GM10266 (cell line): ENCODE results near the gene ST7.

Experiments used
- DNase-seq: peaks from one replicate; pipeline ENCODE4 v3.0.0; 2012; ENCODE audit errors: extremely low spot score
- TF ChIP-seq, protein P1 (sequence below): IDR thresholded peaks from 2 replicates; pipeline ENCODE4 v1.5.1; 2012; ENCODE audit warnings: mild to moderate bottlenecking, low read depth; ENCODE audit not compliant: control insufficient read depth, insufficient read depth; ENCODE audit errors: missing control alignments

ST7 gene

DNA sequence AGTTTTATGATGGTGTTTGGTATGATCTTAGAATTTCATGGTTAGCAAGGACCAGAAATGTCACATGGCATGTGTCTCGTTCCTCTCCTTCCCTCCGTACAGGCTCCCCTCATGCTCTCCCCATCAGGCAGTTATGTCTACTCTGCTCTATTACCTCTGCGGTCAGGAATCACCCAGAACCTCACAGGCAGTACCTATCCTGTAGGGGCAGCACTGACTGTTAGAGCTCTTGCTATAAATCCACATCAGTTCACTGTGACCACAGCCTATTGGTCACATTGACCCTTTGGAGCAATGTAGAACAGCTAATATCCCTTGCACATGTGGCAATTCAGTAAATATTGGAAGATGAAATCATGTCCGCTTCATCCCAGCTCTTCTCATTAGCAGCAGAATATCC lies 217.8 kb downstream of the ST7 start:
- TF ChIP-seq, protein P1, sequence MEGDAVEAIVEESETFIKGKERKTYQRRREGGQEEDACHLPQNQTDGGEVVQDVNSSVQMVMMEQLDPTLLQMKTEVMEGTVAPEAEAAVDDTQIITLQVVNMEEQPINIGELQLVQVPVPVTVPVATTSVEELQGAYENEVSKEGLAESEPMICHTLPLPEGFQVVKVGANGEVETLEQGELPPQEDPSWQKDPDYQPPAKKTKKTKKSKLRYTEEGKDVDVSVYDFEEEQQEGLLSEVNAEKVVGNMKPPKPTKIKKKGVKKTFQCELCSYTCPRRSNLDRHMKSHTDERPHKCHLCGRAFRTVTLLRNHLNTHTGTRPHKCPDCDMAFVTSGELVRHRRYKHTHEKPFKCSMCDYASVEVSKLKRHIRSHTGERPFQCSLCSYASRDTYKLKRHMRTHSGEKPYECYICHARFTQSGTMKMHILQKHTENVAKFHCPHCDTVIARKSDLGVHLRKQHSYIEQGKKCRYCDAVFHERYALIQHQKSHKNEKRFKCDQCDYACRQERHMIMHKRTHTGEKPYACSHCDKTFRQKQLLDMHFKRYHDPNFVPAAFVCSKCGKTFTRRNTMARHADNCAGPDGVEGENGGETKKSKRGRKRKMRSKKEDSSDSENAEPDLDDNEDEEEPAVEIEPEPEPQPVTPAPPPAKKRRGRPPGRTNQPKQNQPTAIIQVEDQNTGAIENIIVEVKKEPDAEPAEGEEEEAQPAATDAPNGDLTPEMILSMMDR = no peak
- no peak for DNase-seq

DNA sequence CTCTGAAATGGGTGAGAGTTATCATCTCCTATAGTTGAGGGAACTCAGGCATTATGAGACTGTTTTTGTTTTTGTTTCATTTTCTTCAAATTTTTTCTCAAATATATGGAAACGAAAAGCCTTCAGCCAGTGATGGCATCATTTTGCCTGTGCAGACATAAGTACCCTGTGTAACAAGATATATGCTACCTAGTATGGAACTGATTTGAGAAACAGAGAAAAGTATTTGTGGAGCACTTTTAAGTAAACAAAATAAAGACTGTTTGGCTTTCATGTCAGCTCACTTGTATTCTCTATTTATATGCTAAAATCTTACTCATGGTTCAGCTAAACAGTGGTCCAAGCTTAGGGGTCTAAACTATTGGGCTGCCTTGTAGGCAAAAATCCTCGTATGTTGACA lies 219.0 kb downstream of the ST7 start:
- TF ChIP-seq, protein P1 = no peak

DNA sequence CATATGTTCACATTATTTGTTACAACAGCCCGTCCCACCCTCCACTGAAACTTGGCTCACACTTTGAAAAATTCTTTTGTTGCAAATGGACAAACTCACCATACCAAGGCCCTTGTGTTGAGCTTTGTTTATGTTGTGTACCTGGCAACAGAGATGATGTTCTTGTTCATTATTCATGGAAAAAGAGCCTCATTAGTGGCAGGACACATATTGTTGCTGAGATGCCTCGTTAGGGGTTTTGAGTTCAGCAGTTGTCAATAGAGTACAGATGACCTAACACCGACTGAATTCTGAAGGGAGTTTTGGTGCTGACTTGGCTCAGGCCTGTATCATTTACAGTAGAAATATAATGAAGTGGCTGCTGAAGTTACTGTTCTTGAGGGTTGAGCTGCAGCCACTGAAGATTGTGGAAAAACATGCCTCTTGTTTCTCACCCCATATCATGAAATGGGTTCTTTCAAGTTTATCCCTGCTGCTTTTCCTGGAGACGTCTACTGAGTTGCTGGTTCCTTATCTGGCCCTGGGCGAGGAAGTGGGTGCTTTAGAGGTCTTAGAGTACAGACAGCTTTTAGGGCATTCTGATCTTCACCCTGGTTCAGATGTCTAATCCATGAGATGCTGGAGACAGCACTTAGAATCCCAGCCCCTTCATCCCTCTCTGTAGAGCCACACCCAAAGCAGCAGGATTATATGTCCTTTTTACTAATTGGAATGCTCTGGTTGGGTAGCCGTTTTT lies 219.9 kb downstream of the ST7 start:
- no peak for DNase-seq
- TF ChIP-seq, protein P1 = no peak

More for the DNA sequence above, 219.0 kb downstream of the ST7 start:
- no peak for DNase-seq

DNA sequence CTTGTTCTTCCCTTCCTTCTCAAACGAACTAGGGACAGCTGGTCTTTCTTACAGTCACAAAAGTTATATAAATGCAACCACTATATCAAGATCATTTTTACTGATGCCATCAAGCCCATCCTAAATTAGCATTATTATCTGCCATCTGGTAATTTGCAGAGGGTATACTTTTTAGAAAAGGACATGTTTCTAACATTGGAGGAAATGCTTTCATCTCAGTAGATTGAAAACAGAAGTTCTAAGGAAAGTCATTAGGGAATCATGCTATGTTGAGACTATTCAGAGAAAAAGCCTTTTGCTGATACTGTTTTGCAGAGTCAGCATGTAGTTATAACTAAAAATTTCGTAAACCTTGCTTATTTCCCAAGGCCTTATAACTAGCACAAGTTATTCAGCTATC lies 222.9 kb downstream of the ST7 start:
- TF ChIP-seq, protein P1 = no peak

DNA sequence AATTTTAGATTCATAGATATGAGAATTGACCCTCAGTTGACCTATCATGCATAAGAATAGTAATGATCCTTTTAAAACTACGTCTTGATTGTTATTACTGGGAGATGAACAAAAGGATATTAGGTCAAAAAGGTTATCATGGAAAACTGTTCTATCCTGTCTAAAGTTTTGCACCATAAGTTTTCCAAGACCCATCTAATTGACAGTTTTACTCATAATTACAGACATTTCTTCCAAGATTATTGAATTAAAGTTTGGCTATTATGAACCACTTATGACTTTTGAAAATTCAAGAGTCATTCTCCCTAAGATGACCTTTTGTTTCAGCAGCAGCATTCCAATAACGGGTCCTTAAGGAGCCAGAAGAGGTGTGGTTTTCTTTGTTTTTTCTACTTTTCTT lies 225.3 kb downstream of the ST7 start:
- TF ChIP-seq, protein P1 = no peak
- DNase-seq = no peak

More for the DNA sequence above, 222.9 kb downstream of the ST7 start:
- DNase-seq = no peak

DNA sequence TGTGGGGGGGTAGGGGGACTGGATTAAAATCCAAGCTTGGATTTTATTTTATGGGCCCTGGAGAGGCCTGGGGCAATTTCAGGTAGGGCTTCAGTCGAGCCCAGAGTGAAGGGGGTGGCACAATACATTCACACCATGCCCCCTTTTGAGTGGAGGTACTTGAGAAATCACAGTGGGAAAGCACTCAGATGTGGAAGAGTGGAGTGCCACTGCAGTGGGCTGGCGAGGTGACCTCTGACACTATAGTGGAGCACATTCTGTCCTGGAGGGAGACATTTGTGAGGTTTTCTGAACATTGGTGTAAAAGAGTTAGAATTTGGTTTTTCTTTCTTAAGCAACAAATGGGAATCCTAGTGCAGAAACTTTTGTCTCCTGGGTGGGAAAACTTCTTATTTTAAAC lies 226.4 kb downstream of the ST7 start:
- TF ChIP-seq, protein P1 = no peak
- no peak for DNase-seq

DNA sequence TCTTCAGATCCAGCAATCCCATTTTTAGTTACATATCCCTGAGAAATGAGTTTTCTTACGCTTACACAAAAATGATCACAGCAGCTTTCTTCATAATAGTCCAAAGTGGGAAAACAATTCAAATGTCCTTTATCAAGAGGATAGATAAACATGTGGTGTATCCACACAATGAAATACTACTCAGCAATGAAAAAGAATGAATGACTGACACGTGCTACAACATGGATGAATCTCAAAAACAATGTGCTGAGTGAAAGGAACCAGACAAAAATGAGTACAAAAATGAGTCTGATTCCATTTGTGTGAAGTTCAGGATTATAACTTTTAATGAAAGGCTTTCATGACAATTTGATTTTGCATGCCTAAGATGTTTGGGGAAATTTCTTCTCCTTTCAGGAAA lies 230.4 kb downstream of the ST7 start:
- TF ChIP-seq, protein P1 = no peak
- no peak for DNase-seq
